HFFc6 (cell line): ENCODE measurements around the gene RSBN1L. TPM values are rescaled to one million over a fixed set of nuclear protein-coding genes. Genes with fewer than 3 reads are reported as not detected.

Source experiments
- DNase-seq: peaks from one replicate; pipeline ENCODE4 v3.0.0-alpha.2; 2018
- H3K27ac Mint-ChIP-seq: 2 replicates; pipeline ENCODE4 v1.8.0; 2020; ENCODE audit warnings: mild to moderate bottlenecking, mixed read lengths
- H3K27me3 Mint-ChIP-seq: 2 replicates; pipeline ENCODE4 v1.8.0; 2021; ENCODE audit warnings: mild to moderate bottlenecking, moderate library complexity, mixed read lengths; ENCODE audit not compliant: insufficient read depth
- H3K36me3 Mint-ChIP-seq: 2 replicates; pipeline ENCODE4 v1.8.0; 2021; ENCODE audit warnings: low read depth, mixed read lengths
- H3K4me1 Mint-ChIP-seq: 2 replicates; pipeline ENCODE4 v1.8.0; 2020; ENCODE audit warnings: low read depth, mixed read lengths
- H3K4me3 Mint-ChIP-seq: 2 replicates; pipeline ENCODE4 v1.8.0; 2020; ENCODE audit warnings: mild to moderate bottlenecking, moderate library complexity, mixed read lengths
- H3K9me3 Mint-ChIP-seq: 2 replicates; pipeline ENCODE4 v1.8.0; 2020; ENCODE audit warnings: mild to moderate bottlenecking, mixed read lengths
- CTCF ChIP-seq: fragments of 200-600 bp; sonication (generic); IDR thresholded peaks from 2 replicates; pipeline ENCODE4 v1.5.0; 2021; ENCODE audit warnings: antibody characterized with exemption, mild to moderate bottlenecking
- total RNA-seq, 6 experiments: library from RNA; stranded (reverse); fragmentation: NEBNext Ultra II Directional; extraction: Animal tissue kit (Norgen Biotek cat#: 25700); gene quantifications; 2 replicates in 1 of 6; 3 replicates in 5 of 6; pipeline ENCODE4 v1.2.3, GENCODE V29; 2021

RSBN1L gene
- total RNA-seq, 6 experiments from 2014 or later, result 11.2 to 14.0 (median 12.9) TPM

- Mint-ChIP-seq H3K4me1 (peaks cover 20% of the 10 kb centered on the region), H3K36me3 (peaks cover 10% of the 10 kb centered on the region), H3K9me3 (no peaks in the 10 kb centered on the region), H3K27me3 (no peaks in the 10 kb centered on the region; the same call in 1 of the 2 replicates), H3K4me3 (no peak overlapping the region), H3K27ac (no peak overlapping the region)
- no peak for TF ChIP-seq CTCF
- no peak for DNase-seq
Measured at GRCh38 chr7:77740257-77740656, 44.0 kb downstream of the RSBN1L start.

GRCh38 chr7:77743518-77743917 lies 47.3 kb downstream of the RSBN1L start:
- no peaks in the 10 kb centered on the region; the same call in 1 of the 2 replicates for H3K27me3 Mint-ChIP-seq
- peaks cover 9% of the 10 kb centered on the region for H3K4me1 Mint-ChIP-seq
- no peak for DNase-seq
- H3K27ac Mint-ChIP-seq, result no peak overlapping the region
- TF ChIP-seq CTCF, result no peak
- H3K36me3 Mint-ChIP-seq, result peaks cover 20% of the 10 kb centered on the region
- no peak overlapping the region for H3K4me3 Mint-ChIP-seq
- H3K9me3 Mint-ChIP-seq, result no peaks in the 10 kb centered on the region

- no peaks in the 10 kb centered on the region; the same call in 1 of the 2 replicates for H3K27me3 Mint-ChIP-seq
- H3K9me3 Mint-ChIP-seq, result no peaks in the 10 kb centered on the region
- H3K36me3 Mint-ChIP-seq, result peaks cover 32% of the 10 kb centered on the region
- H3K4me3 Mint-ChIP-seq, result no peak overlapping the region
- no peak for DNase-seq
- H3K4me1 Mint-ChIP-seq, result no peaks in the 10 kb centered on the region
- H3K27ac Mint-ChIP-seq, result no peak overlapping the region
- TF ChIP-seq CTCF, result no peak
Measured at GRCh38 chr7:77745746-77746145, 49.5 kb downstream of the RSBN1L start.

- no peaks in the 10 kb centered on the region for H3K4me1 Mint-ChIP-seq
- no peaks in the 10 kb centered on the region for H3K27me3 Mint-ChIP-seq
- no peak for TF ChIP-seq CTCF
- no peaks in the 10 kb centered on the region for H3K9me3 Mint-ChIP-seq
- no peak overlapping the region for H3K27ac Mint-ChIP-seq
- no peak overlapping the region for H3K4me3 Mint-ChIP-seq
- no peak for DNase-seq
- H3K36me3 Mint-ChIP-seq, result peaks cover 34% of the 10 kb centered on the region
Measured at GRCh38 chr7:77746164-77746823, 50.0 kb downstream of the RSBN1L start.

- no peak for DNase-seq
- TF ChIP-seq CTCF, result no peak
- Mint-ChIP-seq H3K9me3 (no peaks in the 10 kb centered on the region), H3K4me3 (no peak overlapping the region), H3K27ac (no peak overlapping the region), H3K27me3 (no peaks in the 10 kb centered on the region), H3K4me1 (peaks cover 1% of the 10 kb centered on the region; the same call in 1 of the 2 replicates), H3K36me3 (peaks cover 34% of the 10 kb centered on the region)
Measured at GRCh38 chr7:77746824-77747165, 50.5 kb downstream of the RSBN1L start.
